ENCODE measurements around the gene CCNY.

GRCh38 chr10:35533565-35533964, 197.3 kb downstream of the CCNY start:
- TF ChIP-seq CTCF (IDR thresholded peaks at IDR 0.05) (no peak), POLR2A (IDR thresholded peaks at IDR 0.05) (no peak), POLR2AphosphoS5 (IDR thresholded peaks at IDR 0.05) (no peak)

Data from prostate gland (tissue), 2 donors.